ENCODE data around the gene LAMC1. TPM values are rescaled to one million over a fixed set of nuclear protein-coding genes. Genes with fewer than 3 reads are reported as not detected.

Gene LAMC1
- total and polyA plus RNA-seq, 10 of the 15 experiments (the other 5 are each of a cell fraction or from before 2014, with no cell fraction given) = 4.6 to 51.4 (median 25.6) TPM

- no peak for TF ChIP-seq BCLAF1 (IDR thresholded peaks at IDR 0.05)
- TF ChIP-seq NFYB (IDR thresholded peaks at IDR 0.05; ENCODE audit: insufficient read depth, low read depth, low read length) = no peak
- no peak for TF ChIP-seq NFXL1 (IDR thresholded peaks at IDR 0.05; ENCODE audit: borderline replicate concordance)
- no peak for TF ChIP-seq ESRRA (IDR thresholded peaks at IDR 0.05; ENCODE audit: low read length)
- no peak for TF ChIP-seq SPI1 (IDR thresholded peaks at IDR 0.05; ENCODE audit: borderline replicate concordance, insufficient read depth, low read depth, low read length)
- TF ChIP-seq CEBPB (IDR thresholded peaks at IDR 0.05; ENCODE audit: borderline replicate concordance in 1 of 2, low read depth in 2 of 2, low read length in 2 of 2) = peak in 1 of 2 experiments; percentile 18; a peak in 1 of 4 replicates
These were observed 2.9 kb downstream of the LAMC1 start (continued) for GRCh38 chr1:183025782-183026774.
